MM.1S (cell line): ENCODE measurements around the gene MGAT5.

Source experiments
- CTCF ChIP-seq: fragments of 300-600 bp; sonication (generic); IDR thresholded peaks from 2 replicates; pipeline ENCODE4 v1.5.1; 2016; ENCODE audit warnings: antibody characterized with exemption, low read length, mixed read lengths
- EZH2phosphoT487 ChIP-seq: fragments of 300-600 bp; sonication (generic); IDR thresholded peaks from 2 replicates; pipeline ENCODE4 v1.6.1; 2018; ENCODE audit warnings: antibody characterized with exemption, low read length

GRCh38 chr2:134360745-134361487, 107.0 kb downstream of the MGAT5 start:
- no peak for TF ChIP-seq CTCF
- TF ChIP-seq EZH2phosphoT487: no peak
